Measurements from ENCODE around the gene ERICH6B. TPM values are rescaled to one million over a fixed set of nuclear protein-coding genes. Genes with fewer than 3 reads are reported as not detected.

The ERICH6B gene
- total and polyA plus RNA-seq, 10 of the 15 experiments (the other 5 are each of a cell fraction or from before 2014, with no cell fraction given): 0.27 to 0.75 (median 0.33) TPM; not detected in 7

DNA sequence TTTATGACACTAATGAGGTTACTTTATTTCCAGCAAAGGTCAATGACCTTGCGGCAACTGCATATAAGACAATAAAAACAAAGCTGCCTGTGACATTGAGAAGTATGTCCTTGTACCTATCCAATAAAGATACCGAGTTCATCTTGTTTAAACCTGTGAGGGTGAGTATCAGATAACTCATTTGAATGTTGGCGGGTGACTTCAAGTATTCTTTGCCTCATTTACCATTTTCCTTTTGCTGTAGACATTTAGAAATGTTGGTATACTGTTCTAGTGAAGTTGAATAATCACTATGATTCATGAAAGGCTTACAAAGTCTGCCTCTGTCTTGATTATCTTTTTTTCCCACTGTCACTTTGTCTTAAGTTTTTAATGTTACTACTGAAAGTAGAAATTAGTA, 85.8 kb downstream of the ERICH6B start:
- Histone ChIP-seq H3K9ac (ENCODE audit: control insufficient read depth, insufficient read depth, low read length) (no peak overlapping the region), H3K36me3 (ENCODE audit: control insufficient read depth in 2 of 2, insufficient read depth in 2 of 2, low read length in 1 of 2) (peaks cover 3 to 32% of the 10 kb centered on the region in 2 experiments; a peak in 3 of 4 replicates), H2AFZ (ENCODE audit: control insufficient read depth, low read depth, low read length) (no peak overlapping the region), H3K4me2 (ENCODE audit: control insufficient read depth, insufficient read depth) (no peak overlapping the region), H3K9me3 (replicated peaks; ENCODE audit: control insufficient read depth, insufficient read depth, low read length) (no peaks in the 10 kb centered on the region), H3K4me3 (no peak overlapping the region), H3K79me2 (ENCODE audit: control insufficient read depth, insufficient read depth, low read length) (no peaks in the 10 kb centered on the region), H3K4me1 (ENCODE audit: control insufficient read depth, insufficient read depth, low read length) (no peaks in the 10 kb centered on the region), H3K27ac (ENCODE audit: control insufficient read depth, insufficient read depth) (no peak overlapping the region), H4K20me1 (ENCODE audit: control insufficient read depth, insufficient read depth) (no peaks in the 10 kb centered on the region), H3K27me3 (replicated peaks in 1 of 2; ENCODE audit: control insufficient read depth in 2 of 2, insufficient read depth in 2 of 2, low read length in 1 of 2) (no peaks in the 10 kb centered on the region)
- ChIA-PET POLR2A (no interaction called here), SMC1A (ENCODE audit: uncharacterized antibody, unreplicated experiment) (no interaction called here), RAD21 (ENCODE audit: unreplicated experiment) (no interaction called here), CTCF (no interaction called here)
- FAIRE-seq: no peak
- no peak for ATAC-seq
- no TSS peak for BruUV-seq (replicated peaks)
- intact Hi-C loops (cut with micrococcal nuclease; ENCODE audit: unreplicated experiment) (no loop called here), in situ Hi-C loops (cut with MboI) (no loop called here)
- 100% methylated on average over 3 of the region's 3 CpGs for WGBS (ENCODE audit: insufficient coverage, insufficient replicate concordance, low lambda C conversion rate, missing lambda C conversion rate)
- DNase-seq (ENCODE audit: low read depth, low spot score): no peak
- TF ChIP-seq, protein P1, sequence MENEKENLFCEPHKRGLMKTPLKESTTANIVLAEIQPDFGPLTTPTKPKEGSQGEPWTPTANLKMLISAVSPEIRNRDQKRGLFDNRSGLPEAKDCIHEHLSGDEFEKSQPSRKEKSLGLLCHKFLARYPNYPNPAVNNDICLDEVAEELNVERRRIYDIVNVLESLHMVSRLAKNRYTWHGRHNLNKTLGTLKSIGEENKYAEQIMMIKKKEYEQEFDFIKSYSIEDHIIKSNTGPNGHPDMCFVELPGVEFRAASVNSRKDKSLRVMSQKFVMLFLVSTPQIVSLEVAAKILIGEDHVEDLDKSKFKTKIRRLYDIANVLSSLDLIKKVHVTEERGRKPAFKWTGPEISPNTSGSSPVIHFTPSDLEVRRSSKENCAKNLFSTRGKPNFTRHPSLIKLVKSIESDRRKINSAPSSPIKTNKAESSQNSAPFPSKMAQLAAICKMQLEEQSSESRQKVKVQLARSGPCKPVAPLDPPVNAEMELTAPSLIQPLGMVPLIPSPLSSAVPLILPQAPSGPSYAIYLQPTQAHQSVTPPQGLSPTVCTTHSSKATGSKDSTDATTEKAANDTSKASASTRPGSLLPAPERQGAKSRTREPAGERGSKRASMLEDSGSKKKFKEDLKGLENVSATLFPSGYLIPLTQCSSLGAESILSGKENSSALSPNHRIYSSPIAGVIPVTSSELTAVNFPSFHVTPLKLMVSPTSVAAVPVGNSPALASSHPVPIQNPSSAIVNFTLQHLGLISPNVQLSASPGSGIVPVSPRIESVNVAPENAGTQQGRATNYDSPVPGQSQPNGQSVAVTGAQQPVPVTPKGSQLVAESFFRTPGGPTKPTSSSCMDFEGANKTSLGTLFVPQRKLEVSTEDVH (IDR thresholded peaks at IDR 0.05; ENCODE audit: low read depth, partially characterized antibody): no peak
- TF ChIP-seq TBL1XR1 (IDR thresholded peaks at IDR 0.05; ENCODE audit: low read depth, low read length): no peak
- no peak for TF ChIP-seq EP300 (IDR thresholded peaks at IDR 0.05; ENCODE audit: borderline replicate concordance in 1 of 2, control insufficient read depth in 1 of 2, low read depth in 2 of 2, low read length in 2 of 2)
- no peak for TF ChIP-seq BCL11A (IDR thresholded peaks at IDR 0.05; ENCODE audit: low read depth, low read length)
- TF ChIP-seq ATF7 (IDR thresholded peaks at IDR 0.05; ENCODE audit: low read depth): no peak
- no peak for TF ChIP-seq RFX5 (IDR thresholded peaks at IDR 0.05; ENCODE audit: low read depth, low read length)
- TF ChIP-seq, protein P2, sequence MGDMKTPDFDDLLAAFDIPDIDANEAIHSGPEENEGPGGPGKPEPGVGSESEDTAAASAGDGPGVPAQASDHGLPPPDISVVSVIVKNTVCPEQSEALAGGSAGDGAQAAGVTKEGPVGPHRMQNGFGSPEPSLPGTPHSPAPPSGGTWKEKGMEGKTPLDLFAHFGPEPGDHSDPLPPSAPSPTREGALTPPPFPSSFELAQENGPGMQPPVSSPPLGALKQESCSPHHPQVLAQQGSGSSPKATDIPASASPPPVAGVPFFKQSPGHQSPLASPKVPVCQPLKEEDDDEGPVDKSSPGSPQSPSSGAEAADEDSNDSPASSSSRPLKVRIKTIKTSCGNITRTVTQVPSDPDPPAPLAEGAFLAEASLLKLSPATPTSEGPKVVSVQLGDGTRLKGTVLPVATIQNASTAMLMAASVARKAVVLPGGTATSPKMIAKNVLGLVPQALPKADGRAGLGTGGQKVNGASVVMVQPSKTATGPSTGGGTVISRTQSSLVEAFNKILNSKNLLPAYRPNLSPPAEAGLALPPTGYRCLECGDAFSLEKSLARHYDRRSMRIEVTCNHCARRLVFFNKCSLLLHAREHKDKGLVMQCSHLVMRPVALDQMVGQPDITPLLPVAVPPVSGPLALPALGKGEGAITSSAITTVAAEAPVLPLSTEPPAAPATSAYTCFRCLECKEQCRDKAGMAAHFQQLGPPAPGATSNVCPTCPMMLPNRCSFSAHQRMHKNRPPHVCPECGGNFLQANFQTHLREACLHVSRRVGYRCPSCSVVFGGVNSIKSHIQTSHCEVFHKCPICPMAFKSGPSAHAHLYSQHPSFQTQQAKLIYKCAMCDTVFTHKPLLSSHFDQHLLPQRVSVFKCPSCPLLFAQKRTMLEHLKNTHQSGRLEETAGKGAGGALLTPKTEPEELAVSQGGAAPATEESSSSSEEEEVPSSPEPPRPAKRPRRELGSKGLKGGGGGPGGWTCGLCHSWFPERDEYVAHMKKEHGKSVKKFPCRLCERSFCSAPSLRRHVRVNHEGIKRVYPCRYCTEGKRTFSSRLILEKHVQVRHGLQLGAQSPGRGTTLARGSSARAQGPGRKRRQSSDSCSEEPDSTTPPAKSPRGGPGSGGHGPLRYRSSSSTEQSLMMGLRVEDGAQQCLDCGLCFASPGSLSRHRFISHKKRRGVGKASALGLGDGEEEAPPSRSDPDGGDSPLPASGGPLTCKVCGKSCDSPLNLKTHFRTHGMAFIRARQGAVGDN (IDR thresholded peaks at IDR 0.05): no peak
- no peak for TF ChIP-seq CREM (IDR thresholded peaks at IDR 0.05; ENCODE audit: low read depth)
- TF ChIP-seq BACH1 (IDR thresholded peaks at IDR 0.05; ENCODE audit: borderline replicate concordance): no peak
- TF ChIP-seq JUND (IDR thresholded peaks at IDR 0.05; ENCODE audit: low read depth, low read length): no peak
- no peak for TF ChIP-seq EED (IDR thresholded peaks at IDR 0.05; ENCODE audit: low read depth)
- TF ChIP-seq RCOR1 (conservative IDR thresholded peaks at IDR 0.05; ENCODE audit: low read depth, low read length): no peak
- no peak for TF ChIP-seq RBBP5 (conservative IDR thresholded peaks at IDR 0.05)
- TF ChIP-seq, protein P3, sequence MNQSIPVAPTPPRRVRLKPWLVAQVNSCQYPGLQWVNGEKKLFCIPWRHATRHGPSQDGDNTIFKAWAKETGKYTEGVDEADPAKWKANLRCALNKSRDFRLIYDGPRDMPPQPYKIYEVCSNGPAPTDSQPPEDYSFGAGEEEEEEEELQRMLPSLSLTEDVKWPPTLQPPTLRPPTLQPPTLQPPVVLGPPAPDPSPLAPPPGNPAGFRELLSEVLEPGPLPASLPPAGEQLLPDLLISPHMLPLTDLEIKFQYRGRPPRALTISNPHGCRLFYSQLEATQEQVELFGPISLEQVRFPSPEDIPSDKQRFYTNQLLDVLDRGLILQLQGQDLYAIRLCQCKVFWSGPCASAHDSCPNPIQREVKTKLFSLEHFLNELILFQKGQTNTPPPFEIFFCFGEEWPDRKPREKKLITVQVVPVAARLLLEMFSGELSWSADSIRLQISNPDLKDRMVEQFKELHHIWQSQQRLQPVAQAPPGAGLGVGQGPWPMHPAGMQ (IDR thresholded peaks at IDR 0.05; ENCODE audit: borderline replicate concordance): no peak
- no peak for TF ChIP-seq RAD21 (IDR thresholded peaks at IDR 0.05; ENCODE audit: insufficient read depth, low read depth, low read length)
- no peak for TF ChIP-seq ZNF274 (IDR thresholded peaks at IDR 0.05; ENCODE audit: insufficient read depth, insufficient read length)
- TF ChIP-seq, protein P4, sequence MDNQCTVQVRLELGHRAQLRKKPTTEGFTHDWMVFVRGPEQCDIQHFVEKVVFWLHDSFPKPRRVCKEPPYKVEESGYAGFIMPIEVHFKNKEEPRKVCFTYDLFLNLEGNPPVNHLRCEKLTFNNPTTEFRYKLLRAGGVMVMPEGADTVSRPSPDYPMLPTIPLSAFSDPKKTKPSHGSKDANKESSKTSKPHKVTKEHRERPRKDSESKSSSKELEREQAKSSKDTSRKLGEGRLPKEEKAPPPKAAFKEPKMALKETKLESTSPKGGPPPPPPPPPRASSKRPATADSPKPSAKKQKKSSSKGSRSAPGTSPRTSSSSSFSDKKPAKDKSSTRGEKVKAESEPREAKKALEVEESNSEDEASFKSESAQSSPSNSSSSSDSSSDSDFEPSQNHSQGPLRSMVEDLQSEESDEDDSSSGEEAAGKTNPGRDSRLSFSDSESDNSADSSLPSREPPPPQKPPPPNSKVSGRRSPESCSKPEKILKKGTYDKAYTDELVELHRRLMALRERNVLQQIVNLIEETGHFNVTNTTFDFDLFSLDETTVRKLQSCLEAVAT (IDR thresholded peaks at IDR 0.05): no peak
